MM.1S (cell line): ENCODE data around the gene SH2D1A.
A peak's percentile ranks its signal among the peaks of the same experiment; 100 is the strongest.

Experiments
- EZH2 ChIP-seq: fragments of 300-600 bp; sonication (generic); optimal IDR thresholded peaks from 2 replicates; pipeline ENCODE3; 2017; ENCODE audit warnings: low read depth, mild to moderate bottlenecking, antibody characterized with exemption, low read length, mixed read lengths
- TF ChIP-seq, protein P1 (sequence below): fragments of 300-600 bp; sonication (generic); IDR thresholded peaks from 2 replicates; pipeline ENCODE4 v1.5.1; 2016; ENCODE audit warnings: antibody characterized with exemption, low read length, mixed read lengths

GRCh38 chrX:124388562-124388961 is 42.2 kb downstream of the SH2D1A start:
- TF ChIP-seq EZH2, result no peak
- TF ChIP-seq, protein P1, sequence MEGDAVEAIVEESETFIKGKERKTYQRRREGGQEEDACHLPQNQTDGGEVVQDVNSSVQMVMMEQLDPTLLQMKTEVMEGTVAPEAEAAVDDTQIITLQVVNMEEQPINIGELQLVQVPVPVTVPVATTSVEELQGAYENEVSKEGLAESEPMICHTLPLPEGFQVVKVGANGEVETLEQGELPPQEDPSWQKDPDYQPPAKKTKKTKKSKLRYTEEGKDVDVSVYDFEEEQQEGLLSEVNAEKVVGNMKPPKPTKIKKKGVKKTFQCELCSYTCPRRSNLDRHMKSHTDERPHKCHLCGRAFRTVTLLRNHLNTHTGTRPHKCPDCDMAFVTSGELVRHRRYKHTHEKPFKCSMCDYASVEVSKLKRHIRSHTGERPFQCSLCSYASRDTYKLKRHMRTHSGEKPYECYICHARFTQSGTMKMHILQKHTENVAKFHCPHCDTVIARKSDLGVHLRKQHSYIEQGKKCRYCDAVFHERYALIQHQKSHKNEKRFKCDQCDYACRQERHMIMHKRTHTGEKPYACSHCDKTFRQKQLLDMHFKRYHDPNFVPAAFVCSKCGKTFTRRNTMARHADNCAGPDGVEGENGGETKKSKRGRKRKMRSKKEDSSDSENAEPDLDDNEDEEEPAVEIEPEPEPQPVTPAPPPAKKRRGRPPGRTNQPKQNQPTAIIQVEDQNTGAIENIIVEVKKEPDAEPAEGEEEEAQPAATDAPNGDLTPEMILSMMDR, result peak; percentile 55
